MCF 10A (cell line): ENCODE data around the gene EIF2B2. TPM values are rescaled to one million over a fixed set of nuclear protein-coding genes. Genes with fewer than 3 reads are reported as not detected.

Experiments used
- BruUV-seq: library from RNA; stranded (reverse); fragments of 400-500 nt; replicated peaks from 2 replicates; lab custom pipeline; 2021; lab: Mats Ljungman, UMichigan
- CTCF ChIA-PET: fragments of 300-600 bp; sonication (Branson Sonifier 250); formaldehyde crosslinking; extraction: SDS; loops from one replicate; lab custom pipeline; 2021; ENCODE audit warnings: antibody characterized with exemption, inconsistent platforms; lab: Yijun Ruan, JAX
- POLR2A ChIA-PET: fragments of 300-600, 350-650 bp; sonication (Branson Sonifier 250); formaldehyde crosslinking; extraction: SDS; loops from one replicate; lab custom pipeline; 2020; ENCODE audit warnings: antibody characterized with exemption, inconsistent platforms; lab: Yijun Ruan, JAX
- DNase-seq: peaks from one replicate; pipeline ENCODE4 v3.0.0-alpha.2; 2018; ENCODE audit not compliant: unreplicated experiment
- H3K27ac Mint-ChIP-seq: one replicate; pipeline ENCODE4 v1.8.0; 2022; ENCODE audit warnings: mild to moderate bottlenecking, low read depth, mixed read lengths; ENCODE audit not compliant: unreplicated experiment
- H3K27me3 Mint-ChIP-seq: one replicate; pipeline ENCODE4 v1.8.0; 2022; ENCODE audit warnings: mixed read lengths; ENCODE audit not compliant: insufficient read depth, unreplicated experiment
- H3K36me3 Mint-ChIP-seq: one replicate; pipeline ENCODE4 v1.8.0; 2022; ENCODE audit warnings: mild to moderate bottlenecking, moderate library complexity, mixed read lengths; ENCODE audit not compliant: insufficient read depth, unreplicated experiment
- H3K4me1 Mint-ChIP-seq: one replicate; pipeline ENCODE4 v1.8.0; 2022; ENCODE audit warnings: mixed read lengths; ENCODE audit not compliant: insufficient read depth, unreplicated experiment
- H3K4me3 Mint-ChIP-seq: one replicate; pipeline ENCODE4 v1.8.0; 2022; ENCODE audit warnings: mild to moderate bottlenecking, moderate library complexity, mixed read lengths; ENCODE audit not compliant: unreplicated experiment
- H3K9me3 Mint-ChIP-seq: one replicate; pipeline ENCODE4 v1.8.0; 2022; ENCODE audit warnings: mixed read lengths; ENCODE audit not compliant: unreplicated experiment
- intact Hi-C: fragments of 100-400 bp; cut with micrococcal nuclease; formaldehyde crosslinking; loops from 2 replicates; pipeline ENCODE4 v1.14.1; 2022
- total RNA-seq: library from RNA; stranded (reverse); gene quantifications from 2 replicates; pipeline ENCODE4 v1.2.3, GENCODE V29; 2022
- TF ChIP-seq, protein P1 (sequence below): fragments of 200-600 bp; IDR thresholded peaks from one replicate; pipeline ENCODE4 v1.8.0; 2022; ENCODE audit warnings: antibody characterized with exemption, mild to moderate bottlenecking; ENCODE audit not compliant: unreplicated experiment

EIF2B2 gene
- total RNA-seq, 1 experiment from 2014 or later, result 53.8 TPM

- H3K27me3 Mint-ChIP-seq, result no peaks in the 10 kb centered on the region
Measured at GRCh38 chr14:75046899-75047298, 44.2 kb downstream of the EIF2B2 start.

GRCh38 chr14:75047506-75047905, 44.8 kb downstream of the EIF2B2 start:
- ChIA-PET CTCF (interaction anchor here (1.0 to 1.8 kb wide), 2 partner anchors 142 to 187 kb away, joined by 3 to 5 read pairs; no protein-coding TSS in a partner anchor), POLR2A (interaction anchor here (0.9 kb wide), 1 partner anchor 17 kb away, joined by 3 read pairs; the partner anchor contains the start of gene ACYP1)
- TF ChIP-seq, protein P1, sequence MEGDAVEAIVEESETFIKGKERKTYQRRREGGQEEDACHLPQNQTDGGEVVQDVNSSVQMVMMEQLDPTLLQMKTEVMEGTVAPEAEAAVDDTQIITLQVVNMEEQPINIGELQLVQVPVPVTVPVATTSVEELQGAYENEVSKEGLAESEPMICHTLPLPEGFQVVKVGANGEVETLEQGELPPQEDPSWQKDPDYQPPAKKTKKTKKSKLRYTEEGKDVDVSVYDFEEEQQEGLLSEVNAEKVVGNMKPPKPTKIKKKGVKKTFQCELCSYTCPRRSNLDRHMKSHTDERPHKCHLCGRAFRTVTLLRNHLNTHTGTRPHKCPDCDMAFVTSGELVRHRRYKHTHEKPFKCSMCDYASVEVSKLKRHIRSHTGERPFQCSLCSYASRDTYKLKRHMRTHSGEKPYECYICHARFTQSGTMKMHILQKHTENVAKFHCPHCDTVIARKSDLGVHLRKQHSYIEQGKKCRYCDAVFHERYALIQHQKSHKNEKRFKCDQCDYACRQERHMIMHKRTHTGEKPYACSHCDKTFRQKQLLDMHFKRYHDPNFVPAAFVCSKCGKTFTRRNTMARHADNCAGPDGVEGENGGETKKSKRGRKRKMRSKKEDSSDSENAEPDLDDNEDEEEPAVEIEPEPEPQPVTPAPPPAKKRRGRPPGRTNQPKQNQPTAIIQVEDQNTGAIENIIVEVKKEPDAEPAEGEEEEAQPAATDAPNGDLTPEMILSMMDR, result no peak
- peaks cover 31% of the 10 kb centered on the region for H3K36me3 Mint-ChIP-seq
- no TSS peak for BruUV-seq
- DNase-seq, result no peak
- no peaks in the 10 kb centered on the region for H3K9me3 Mint-ChIP-seq
- no peak overlapping the region for H3K4me3 Mint-ChIP-seq
- peaks cover 29% of the 10 kb centered on the region for H3K4me1 Mint-ChIP-seq
- intact Hi-C loops, result no loop called here
- no peak overlapping the region for H3K27ac Mint-ChIP-seq
- H3K27me3 Mint-ChIP-seq, result no peaks in the 10 kb centered on the region

More at GRCh38 chr14:75046899-75047298, 44.2 kb downstream of the EIF2B2 start:
- Mint-ChIP-seq H3K27ac (no peak overlapping the region), H3K9me3 (no peaks in the 10 kb centered on the region), H3K36me3 (peaks cover 36% of the 10 kb centered on the region), H3K4me3 (no peak overlapping the region), H3K4me1 (peaks cover 29% of the 10 kb centered on the region)
- no TSS peak for BruUV-seq
- DNase-seq, result no peak
- TF ChIP-seq, protein P1, result no peak
- CTCF ChIA-PET, result no interaction called here
- intact Hi-C loops, result no loop called here
- POLR2A ChIA-PET, result no interaction called here

GRCh38 chr14:75048101-75048500, 45.4 kb downstream of the EIF2B2 start:
- no peak overlapping the region for H3K27ac Mint-ChIP-seq
- intact Hi-C loops, result no loop called here
- H3K36me3 Mint-ChIP-seq, result peaks cover 26% of the 10 kb centered on the region
- no TSS peak for BruUV-seq
- DNase-seq, result no peak
- H3K4me3 Mint-ChIP-seq, result no peak overlapping the region
- TF ChIP-seq, protein P1, result no peak
- no peaks in the 10 kb centered on the region for H3K27me3 Mint-ChIP-seq
- POLR2A ChIA-PET, result interaction anchor here (0.9 to 1.6 kb wide), 2 partner anchors 16 to 248 kb away, joined by 3 read pairs; partner anchors contain the start of gene ACYP1
- CTCF ChIA-PET, result interaction anchor here (1.0 to 2.4 kb wide), 3 partner anchors 40 to 187 kb away, joined by 3 to 8 read pairs (median 5); no protein-coding TSS in a partner anchor
- H3K4me1 Mint-ChIP-seq, result peaks cover 29% of the 10 kb centered on the region
- no peaks in the 10 kb centered on the region for H3K9me3 Mint-ChIP-seq

GRCh38 chr14:75049136-75049535, 46.4 kb downstream of the EIF2B2 start:
- ChIA-PET CTCF (interaction anchor here (0.9 to 2.4 kb wide), 5 partner anchors 11 to 188 kb away, joined by 3 to 8 read pairs (median 4); no protein-coding TSS in a partner anchor), POLR2A (interaction anchor here (0.8 to 4.9 kb wide), 8 partner anchors 9 to 247 kb away, joined by 3 to 49 read pairs (median 4); partner anchors contain the start of genes ACYP1, PGF and ZC2HC1C)
- TF ChIP-seq, protein P1, result no peak
- no peak overlapping the region for H3K27ac Mint-ChIP-seq
- no peak for DNase-seq
- H3K9me3 Mint-ChIP-seq, result no peaks in the 10 kb centered on the region
- peaks cover 21% of the 10 kb centered on the region for H3K36me3 Mint-ChIP-seq
- no peak overlapping the region for H3K4me3 Mint-ChIP-seq
- peaks cover 37% of the 10 kb centered on the region for H3K4me1 Mint-ChIP-seq
- no peaks in the 10 kb centered on the region for H3K27me3 Mint-ChIP-seq
- intact Hi-C loops, result no loop called here
- no TSS peak for BruUV-seq
